Right lung (tissue), 5 donors: ENCODE data around the gene TMC4. TPM values are rescaled to one million over a fixed set of nuclear protein-coding genes. Genes with fewer than 3 reads are reported as not detected.
"Not testable (repeated sequence)": the region's sequence is repeated elsewhere in the genome, so short reads cannot be mapped to it uniquely, and the experiment has no call there.

ENCODE experiments used
- DNase-seq, 2 donors: peaks; one replicate each; pipeline ENCODE4 v3.0.0-alpha.2; 2013
- polyA plus RNA-seq, 5 donors: library from polyadenylated mRNA; unstranded; fragments of 120-200 nt; gene quantifications; one replicate each; pipeline versions ENCODE4 v1.2.1 to v1.2.3, GENCODE V29; 2013; ENCODE audit warnings: inconsistent platforms in 1 of 5, low replicate concordance in 1 of 5; ENCODE audit not compliant: insufficient read length in 5 of 5, insufficient read depth in 1 of 5

TMC4 gene
- polyA plus RNA-seq, 5 donors = 21.9 to 42.8 (median 32.1) TPM

DNA sequence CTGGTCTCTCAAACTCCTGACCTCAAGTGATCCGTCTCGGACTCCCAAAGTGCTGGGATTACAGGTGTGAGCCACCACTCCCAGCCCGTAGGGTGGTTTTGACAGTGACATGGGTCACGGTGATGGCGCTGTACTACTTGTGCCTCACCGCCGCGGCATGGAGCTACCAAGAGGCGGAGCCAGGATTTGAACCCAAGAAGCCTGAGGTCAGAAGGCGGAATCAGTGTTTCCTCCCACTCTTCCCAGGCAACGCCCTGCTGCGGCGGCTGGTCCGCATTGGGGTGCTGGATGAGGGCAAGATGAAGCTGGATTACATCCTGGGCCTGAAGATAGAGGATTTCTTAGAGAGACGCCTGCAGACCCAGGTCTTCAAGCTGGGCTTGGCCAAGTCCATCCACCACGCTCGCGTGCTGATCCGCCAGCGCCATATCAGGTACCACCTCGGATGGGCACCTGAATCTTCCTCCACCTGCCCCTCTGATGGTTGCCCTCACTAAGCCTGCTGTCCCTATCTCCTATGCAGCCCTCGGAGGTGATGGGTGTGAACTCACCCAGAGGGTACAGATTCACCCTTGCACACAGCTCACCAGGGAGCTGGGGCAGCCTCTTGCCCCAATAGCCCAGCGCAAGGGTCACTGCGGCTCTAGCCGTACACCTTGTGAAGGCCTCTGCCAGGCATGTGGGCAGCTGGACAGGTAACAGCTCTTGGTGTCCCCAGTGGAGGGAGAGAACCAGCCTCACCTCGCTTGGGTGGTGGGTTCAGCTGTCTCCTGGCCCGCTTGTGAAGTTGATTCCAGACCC, 33.3 kb upstream of the TMC4 start:
- DNase-seq = no peak

DNA sequence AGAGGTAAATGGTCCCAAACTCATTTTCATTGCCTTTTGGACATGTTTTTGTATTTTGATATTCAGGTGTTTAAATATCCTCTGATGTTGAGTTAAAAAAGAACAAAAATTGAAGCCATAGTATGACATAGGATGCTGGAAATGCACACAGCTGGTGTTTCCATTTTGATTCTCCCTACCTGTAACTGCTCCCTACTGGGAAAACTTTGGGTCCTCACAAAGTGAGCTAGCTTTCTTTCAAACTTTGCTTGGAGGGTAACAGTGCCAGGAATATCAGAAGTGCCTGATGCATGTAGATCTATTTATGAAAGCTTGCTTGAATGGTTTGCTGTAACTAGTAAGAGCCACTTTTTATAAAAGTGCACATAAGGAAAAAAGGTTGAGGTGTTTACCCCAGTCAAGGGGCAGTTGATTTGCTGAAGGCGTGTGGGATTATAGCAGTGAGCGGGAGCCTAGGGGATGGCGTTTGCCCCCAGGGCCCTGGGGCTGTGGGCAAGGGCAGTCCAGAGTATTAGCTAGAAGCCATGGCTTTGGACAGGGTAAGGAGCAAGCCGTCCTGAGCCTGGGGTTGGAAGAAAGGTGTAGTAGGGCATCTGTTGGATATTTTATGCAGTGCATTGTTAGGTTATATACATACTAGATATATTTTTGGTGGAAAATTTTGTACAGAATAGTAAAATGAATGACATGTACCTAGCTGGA, 32.0 kb upstream of the TMC4 start:
- no peak for DNase-seq

DNA sequence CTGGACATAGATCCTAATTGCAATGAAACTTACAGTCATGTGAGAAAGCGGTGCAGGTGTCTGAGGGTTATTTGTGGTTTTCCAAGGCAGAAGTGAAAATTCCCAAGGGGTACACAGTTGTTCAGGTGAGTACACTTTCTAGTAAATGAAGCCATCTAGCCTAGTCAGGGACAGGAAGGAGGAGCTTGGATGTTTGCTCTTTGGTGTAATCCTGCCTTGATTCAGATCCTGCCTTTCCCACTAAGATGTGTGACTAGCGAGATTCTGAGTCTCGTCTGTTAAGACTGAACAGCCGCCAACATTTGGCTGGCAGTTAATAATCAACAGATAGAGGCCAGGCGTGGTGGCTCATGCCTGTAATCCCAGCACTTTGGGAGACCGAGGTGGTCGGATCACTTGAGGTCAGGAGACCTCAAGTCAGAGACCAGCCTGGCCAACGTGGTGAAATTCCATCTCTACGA, 30.2 kb upstream of the TMC4 start:
- no peak for DNase-seq

DNA sequence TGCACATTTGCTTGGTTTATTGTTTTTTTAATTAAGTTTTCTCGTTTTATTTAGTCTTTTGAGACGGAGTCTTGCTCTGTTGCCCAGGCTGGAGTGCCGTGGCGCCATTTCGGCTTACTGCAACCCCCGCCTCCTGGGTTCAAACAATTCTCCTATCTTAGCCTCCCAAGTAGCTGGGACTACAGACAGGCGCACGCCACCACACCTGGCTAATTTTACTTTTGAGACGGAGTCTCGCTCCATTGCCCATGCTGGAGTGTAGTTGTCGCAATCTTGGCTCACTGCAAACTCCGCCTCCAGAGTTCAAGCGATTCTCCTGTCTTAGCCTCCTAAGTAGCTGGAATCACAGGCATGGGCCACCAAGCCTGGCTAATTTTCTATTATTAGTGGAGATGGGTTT, 29.0 kb upstream of the TMC4 start:
- DNase-seq = no peak

DNA sequence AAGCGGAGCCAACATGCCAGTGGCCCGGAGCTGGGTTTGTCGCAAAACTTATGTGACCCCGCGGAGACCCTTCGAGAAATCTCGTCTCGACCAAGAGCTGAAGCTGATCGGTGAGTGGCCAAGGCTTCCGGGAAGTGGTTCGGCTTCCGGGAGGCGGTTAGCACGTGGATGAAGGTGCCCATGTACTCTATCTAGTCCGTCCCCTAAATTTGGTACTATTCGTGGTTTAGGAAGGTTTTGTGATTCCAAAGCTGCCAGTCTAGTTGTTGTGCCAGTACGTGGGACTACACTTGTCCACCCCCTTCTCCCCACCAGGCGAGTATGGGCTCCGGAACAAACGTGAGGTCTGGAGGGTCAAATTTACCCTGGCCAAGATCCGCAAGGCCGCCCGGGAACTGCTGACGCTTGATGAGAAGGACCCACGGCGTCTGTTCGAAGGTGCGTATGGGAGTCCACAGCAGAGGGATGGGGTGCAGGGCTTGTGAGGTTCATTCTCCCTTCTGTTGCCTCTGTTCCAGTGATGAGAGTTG, 28.3 kb upstream of the TMC4 start:
- no peak for DNase-seq

DNA sequence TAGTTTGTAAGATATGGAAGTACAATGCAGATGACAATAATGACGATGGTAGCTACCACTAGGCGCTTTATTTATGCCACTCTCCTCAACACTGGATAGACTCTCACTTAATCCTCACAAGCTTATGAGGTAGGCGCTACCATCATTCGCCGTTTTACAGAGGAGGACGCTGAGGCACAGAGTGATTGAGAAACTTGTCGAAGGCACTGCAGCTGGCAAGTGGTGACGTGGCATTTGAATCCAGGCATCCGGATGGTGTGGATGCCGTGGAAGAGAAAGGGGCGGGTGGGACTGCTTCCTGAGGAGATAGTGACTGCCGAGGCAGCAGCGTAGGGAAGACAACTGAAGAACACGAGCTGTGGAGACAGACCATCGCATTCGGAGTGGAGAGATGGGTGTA, 26.4 kb upstream of the TMC4 start:
- no peak for DNase-seq

DNA sequence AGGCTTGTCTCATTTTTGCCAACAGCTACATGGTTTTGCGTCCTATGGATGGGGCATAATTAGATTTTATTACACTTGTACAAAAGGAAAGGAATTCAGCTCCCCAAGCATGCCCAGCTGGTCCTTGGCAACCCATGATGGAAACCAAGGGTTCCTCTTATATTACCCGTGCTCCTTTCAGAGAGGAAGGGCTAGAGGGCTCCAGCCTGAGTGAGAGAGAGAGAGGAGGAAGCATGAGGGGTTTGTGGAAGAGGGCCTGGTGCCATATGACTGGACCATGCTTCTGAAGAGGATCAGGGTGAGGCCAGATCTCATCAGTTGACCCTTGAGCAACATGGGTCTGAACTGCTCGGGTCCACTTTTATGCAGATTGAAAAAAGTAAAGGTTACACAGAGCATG, 24.2 kb upstream of the TMC4 start:
- DNase-seq = no peak

DNA sequence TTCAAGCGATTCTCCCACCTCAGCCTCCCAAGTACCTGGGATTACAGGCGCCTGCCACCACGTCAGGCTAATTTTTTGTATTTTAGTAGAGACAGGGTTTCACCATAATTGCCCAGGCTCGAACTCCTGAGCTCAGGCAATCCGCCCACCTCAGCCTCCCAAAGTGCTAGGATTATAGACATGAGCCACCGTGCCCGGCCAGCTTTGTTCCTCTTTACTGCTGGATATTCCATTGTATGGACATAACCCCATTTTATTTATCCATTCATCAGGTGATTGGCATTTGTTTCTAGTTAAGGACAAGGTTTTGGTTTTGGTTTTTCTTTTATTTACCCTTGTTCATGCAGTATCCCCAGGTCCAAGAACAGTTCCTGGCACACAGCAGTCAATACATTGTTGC, 23.6 kb upstream of the TMC4 start:
- no peak for DNase-seq

DNA sequence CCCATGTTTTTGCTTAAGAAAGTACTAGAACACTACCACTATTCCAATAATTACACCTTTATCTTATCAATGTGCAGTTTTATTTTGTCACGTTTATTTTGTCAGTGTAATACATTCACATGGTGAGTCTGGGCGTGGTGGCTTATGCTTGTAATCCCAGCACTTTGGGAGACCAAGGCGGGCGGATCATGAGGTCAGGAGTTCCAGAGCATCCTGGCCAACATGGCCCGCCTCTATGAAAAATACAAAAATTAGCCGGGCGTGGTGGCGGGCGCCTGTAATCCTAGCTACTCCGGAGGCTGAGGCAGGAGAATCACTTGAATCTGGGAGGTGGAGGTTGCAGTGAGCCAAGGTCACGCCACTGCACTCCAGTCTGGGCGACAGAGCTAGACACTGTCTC, 21.5 kb upstream of the TMC4 start:
- not testable (repeated sequence) for DNase-seq

DNA sequence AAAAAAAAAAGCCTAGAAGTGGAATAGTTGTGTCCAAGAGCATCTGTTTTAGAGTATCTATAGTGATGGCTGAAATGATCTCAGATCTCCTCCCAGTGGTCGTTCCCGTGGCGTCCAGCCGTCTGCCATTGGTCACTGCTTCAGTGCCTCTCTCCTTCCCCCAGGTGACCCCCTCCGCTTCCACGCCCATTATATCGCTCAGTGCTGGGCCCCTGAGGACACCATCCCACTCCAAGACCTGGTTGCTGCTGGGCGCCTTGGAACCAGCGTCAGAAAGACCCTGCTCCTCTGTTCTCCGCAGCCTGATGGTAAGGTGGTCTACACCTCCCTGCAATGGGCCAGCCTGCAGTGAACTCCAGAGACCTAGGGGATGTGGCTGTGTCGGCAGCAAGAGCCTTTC, 20.1 kb upstream of the TMC4 start:
- no peak for DNase-seq

DNA sequence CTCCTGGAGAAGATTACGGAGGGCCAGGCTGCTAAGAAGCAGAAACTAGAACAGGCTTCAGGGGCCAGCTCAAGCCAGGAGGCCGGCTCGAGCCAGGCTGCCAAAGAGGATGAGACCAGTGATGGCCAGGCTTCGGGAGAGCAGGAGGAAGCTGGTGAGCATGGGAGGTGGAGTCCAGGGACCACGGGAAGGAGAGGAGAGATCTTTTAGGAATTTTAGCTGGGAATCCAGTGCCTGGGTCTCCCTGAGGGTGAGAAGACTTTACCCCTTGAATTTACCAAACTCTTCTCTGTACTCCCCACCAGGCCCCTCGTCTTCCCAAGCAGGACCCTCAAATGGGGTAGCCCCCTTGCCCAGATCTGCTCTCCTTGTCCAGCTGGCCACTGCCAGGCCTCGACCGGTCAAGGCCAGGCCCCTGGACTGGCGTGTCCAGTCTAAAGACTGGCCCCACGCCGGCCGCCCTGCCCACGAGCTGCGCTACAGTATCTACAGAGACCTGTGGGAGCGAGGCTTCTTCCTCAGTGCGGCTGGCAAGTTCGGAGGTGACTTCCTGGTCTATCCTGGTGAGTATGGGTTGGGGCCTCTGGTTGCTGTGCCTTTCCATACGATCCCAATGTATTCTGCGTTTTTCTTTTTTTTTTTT, 19.0 kb upstream of the TMC4 start:
- no peak for DNase-seq

DNA sequence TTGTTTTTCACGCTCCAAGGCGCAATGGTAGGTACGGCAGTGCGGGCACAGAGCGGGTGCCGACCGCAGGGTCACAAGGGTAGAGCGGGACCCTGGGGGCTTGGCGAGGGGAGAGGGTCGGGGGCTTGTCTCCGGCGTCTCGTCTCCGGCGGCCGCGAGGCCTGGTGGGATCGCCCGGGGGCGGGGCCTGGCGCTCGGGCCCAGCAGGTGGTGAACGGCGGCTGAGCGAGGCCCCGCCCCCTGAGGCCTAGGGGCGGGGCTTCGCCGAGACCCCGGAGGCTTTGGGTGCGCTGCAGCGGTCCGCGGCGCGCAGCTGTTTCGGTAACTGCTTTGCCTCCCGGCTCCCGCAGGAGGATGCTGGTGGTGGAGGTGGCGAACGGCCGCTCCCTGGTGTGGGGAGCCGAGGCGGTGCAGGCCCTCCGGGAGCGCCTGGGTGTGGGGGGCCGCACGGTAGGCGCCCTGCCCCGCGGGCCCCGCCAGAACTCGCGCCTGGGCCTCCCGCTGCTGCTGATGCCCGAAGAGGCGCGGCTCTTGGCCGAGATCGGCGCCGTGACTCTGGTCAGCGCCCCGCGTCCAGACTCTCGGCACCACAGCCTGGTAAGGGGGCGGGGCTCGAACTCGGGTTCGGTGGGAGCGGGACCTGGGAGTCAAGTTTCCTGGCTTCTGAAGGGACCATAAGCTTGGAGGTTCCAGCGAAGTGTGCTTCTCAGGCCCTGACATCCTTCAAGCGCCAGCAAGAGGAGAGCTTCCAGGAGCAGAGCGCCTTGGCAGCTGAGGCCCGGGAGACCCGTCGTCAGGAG, 18.3 kb upstream of the TMC4 start, which contains the start of gene TSEN34:
Gene TSEN34 (plus strand): TSS at position 298 of the 800 bp plus-strand sequence. CDS start 57 bp downstream, at position 355.
- DNase-seq = peak; percentile 94 to 95

DNA sequence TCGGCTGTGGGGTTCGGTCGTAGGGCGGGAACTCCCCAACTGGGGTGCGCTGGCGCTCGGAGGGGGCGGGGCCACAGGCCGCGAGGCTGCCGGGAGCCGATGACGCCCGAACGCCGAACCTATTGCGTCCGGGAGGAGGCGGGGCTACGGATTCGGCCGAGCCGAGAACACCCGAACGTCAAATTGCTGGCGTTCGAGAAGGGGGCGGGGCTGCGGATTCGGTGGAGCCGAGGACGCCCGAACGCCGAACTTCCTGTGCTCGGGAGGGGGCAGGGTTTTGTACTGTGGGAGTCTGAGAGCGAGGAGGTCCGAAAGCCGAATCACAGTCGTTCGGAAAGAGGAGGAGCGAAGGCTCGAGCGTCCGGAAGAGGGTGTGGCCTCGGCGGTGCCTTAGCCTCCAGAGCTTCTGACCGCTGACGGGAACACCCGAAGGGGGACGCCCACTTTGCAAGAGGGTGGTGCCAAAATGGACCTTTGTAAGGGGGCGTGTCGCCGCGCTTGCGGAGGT, 17.6 kb upstream of the TMC4 start:
- peak; percentile 100 for DNase-seq

DNA sequence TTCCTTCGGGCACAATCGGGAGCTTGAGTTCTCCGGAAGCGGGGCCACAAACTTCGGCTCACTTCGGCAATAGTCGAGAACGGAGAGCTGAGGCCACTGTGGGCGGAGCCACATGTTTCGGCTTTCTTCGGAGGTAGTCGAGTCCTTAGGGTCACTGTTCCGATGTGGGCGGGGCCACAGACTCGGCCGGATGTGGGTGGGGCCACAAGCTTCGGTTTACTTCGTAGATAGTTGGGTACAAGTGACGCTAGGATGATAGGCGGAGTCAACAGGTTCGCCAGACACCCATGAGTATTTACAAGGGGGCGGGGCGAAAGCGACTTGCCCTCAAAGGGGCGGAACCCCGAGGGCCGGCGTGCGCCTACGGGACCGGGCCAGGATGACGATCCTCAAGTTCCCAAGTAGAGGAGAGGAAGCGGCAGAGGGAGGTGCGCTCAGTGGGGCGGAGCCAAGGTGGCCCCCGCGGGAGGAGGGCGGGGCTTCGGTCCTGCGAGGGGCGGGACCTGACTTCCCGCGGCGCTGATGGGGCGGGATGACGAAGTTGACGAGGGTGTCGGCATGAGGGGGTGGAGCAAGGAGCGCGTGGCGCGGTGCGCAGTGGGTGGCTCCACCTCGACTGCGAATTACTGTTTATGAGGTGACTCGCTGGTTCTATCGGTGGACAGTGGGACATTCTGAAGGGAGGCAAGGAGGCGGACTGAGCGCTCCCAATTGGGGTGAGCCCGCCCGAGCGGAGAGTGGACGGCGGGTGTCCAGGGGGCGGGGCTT, 17.0 kb upstream of the TMC4 start:
- peak; percentile 100 for DNase-seq

DNA sequence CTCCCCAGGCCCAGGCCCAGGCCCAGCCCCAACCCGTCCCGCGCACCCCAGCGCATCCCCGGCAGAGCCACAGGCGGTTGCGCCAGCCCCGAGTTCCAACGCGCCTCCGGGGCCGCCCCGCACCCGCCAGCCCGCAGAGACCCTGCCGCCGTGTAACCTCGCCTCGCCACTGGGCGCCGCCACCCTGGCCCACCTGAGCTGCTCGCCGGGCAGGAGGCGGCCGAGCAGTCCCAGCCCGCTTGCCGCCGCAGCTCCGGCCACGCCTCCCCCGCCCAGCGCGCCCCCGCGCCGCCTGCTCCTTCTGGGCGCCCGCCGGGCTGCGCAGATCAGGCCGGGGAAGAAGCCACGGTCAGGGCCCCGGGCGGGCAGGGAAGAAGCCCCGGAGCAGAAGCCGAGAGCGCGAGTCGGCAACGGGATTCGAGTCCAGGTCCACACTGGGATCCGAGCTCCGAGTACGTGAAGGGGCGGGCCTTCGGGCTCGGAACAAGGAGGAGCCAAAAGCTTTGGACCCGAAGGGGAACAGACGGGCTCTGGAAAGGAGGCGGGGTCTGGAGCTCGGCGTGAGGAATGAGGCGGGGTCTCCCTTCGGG, 16.3 kb upstream of the TMC4 start, which contains the start of gene MBOAT7:
Gene MBOAT7 (minus strand): TSS at position 436 of the 590 bp plus-strand sequence. CDS start 1,072 bp downstream, outside the sequence.
- DNase-seq = no peak

DNA sequence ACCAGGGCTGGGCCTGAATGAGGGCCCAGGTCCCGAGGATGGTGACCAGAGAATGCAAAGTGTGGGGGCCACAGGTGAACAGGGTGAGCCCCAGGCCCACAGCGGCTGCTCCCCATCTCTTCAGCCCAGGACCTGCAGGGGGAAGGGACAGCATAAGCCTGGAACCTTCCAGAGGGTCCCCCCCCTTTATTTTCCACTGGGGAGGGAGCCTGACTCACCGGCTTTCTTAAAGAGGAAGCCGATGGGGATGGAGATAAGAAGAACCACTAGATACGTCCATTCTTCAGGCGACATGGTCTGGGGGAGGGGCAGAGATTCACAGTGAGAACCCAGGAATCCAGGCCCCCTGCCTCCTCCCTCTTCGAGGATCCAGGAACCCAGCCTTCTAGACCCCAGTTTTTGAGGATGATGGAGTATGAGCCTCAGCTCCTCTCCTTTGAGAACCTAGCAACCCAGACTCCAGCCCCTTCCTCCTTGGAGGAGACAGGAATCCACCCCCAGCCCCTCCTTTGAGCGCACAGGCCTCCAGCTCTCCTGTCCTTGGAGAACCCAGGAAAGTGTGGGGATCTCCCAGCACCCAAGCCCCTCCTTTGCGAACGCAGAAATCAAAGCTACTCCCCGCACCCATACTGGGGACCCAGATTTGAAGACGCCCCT, 15.4 kb upstream of the TMC4 start:
- DNase-seq = no peak

DNA sequence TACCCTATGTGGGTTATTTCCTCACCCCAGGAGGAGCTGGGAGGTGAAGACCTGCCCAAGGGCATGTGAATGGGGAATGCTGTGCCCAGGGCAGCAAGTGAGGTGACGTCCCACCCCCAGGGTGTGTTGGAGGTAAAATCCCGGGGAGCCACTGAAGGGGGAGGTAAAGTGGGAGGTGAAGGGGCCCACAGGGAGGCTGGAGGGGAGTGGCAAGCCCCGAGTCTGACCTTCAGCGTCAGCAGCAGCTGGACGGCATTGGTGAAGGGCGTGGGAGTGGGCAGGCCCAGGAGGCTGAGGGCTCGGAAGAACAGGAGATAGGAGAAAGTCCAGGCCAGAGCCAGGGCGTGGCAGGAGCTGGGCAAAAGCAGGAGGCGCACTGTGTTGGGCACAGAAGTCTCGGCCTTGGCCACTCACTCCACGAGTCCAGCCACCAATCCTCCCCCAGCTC, 14.0 kb upstream of the TMC4 start:
- no peak for DNase-seq

DNA sequence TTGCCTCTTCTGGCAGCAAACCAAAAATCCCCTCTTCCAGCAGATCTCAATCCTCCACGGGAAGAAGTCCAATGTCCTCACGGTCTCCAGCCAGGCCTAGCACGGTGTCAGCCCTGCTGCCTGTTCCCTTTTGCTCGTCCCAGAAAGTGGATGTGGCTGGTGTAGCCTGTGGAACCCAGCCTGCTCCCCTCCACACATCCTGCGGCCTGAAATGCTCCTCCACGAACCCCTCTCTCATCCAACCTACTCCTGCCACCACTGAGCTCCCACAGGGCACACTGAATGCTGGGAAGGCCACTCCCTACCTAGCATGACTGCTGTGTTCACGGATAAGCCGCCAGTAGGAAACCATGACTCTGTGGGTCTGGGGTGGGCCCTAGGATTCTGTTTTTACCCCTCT, 13.4 kb upstream of the TMC4 start:
- DNase-seq = no peak

DNA sequence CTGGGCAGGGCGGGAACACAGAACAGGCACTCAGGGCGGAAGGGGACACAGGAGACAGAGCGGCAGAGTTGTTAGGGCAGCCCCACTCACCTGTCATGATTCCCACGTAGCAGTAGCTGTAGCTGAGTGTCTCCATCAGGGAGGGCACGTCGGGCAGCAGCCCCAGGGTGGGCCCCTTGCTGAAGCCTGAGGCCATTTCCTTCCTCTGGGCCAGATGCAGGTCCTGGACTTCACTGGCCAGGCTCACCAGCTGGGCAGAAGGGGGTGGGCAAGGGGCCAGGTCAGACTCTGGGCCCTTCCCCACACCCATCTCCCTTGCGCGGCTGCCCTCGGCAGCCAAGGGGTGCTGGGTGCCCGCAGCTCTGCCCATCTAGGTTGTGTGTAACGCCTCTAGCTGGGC, 10.5 kb upstream of the TMC4 start:
- DNase-seq = no peak
